Neural cell (in vitro differentiated cells): Measurements from ENCODE around the gene FN1. TPM values are rescaled to one million over a fixed set of nuclear protein-coding genes. Genes with fewer than 3 reads are reported as not detected.
"Not testable (repeated sequence)": the region's sequence is repeated elsewhere in the genome, so short reads cannot be mapped to it uniquely, and the experiment has no call there.

ENCODE experiments used
- H2AFZ ChIP-seq: fragments of 200-600, 300-800 bp; sonication (generic), shearing (Covaris generic); 2 replicates; pipeline ENCODE4 v1.6.0; 2014; ENCODE audit warnings: low read depth, mild to moderate bottlenecking, antibody characterized with exemption, low read length, moderate library complexity
- H3F3A ChIP-seq: fragments of 200-600 bp; shearing (Covaris generic); 2 replicates; pipeline ENCODE4 v1.6.1; 2016; ENCODE audit warnings: mild to moderate bottlenecking, moderate library complexity, mixed read lengths, antibody characterized with exemption, low read length; ENCODE audit not compliant: insufficient read depth, poor library complexity, severe bottlenecking
- H3K27ac ChIP-seq: fragments of 200-600, 300-800 bp; sonication (generic), shearing (Covaris generic); 2 replicates; pipeline ENCODE4 v1.5.1; 2014; ENCODE audit warnings: mild to moderate bottlenecking, low read length, moderate library complexity
- H3K27me3 ChIP-seq: fragments of 300-800, 200-600 bp; sonication (generic), shearing (Covaris generic); 2 replicates; pipeline ENCODE4 v1.6.0; 2014; ENCODE audit warnings: mild to moderate bottlenecking, low read depth, low read length, moderate library complexity; ENCODE audit not compliant: insufficient read depth
- H3K36me3 ChIP-seq: fragments of 300-800, 200-600 bp; sonication (generic), shearing (Covaris generic); 2 replicates; pipeline ENCODE4 v1.5.1; 2014; ENCODE audit warnings: mild to moderate bottlenecking, antibody characterized with exemption, low read length, moderate library complexity; ENCODE audit not compliant: insufficient read depth
- H3K4me2 ChIP-seq: fragments of 300-800, 200-600 bp; sonication (generic), shearing (Covaris generic); 2 replicates; pipeline ENCODE4 v1.6.0; 2014; ENCODE audit warnings: mild to moderate bottlenecking, low read length
- H3K4me3 ChIP-seq: fragments of 300-800, 200-600 bp; sonication (generic), shearing (Covaris generic); 2 replicates; pipeline ENCODE4 v1.5.1; 2014; ENCODE audit warnings: mild to moderate bottlenecking, low read length, moderate library complexity
- H3K79me2 ChIP-seq: fragments of 200-600 bp; shearing (Covaris generic); replicated peaks from 2 replicates; pipeline ENCODE4 v1.6.0; 2014; ENCODE audit warnings: mild to moderate bottlenecking, low read length, moderate library complexity; ENCODE audit not compliant: insufficient read depth
- H3K9ac ChIP-seq: fragments of 300-800, 200-600 bp; sonication (generic), shearing (Covaris generic); 2 replicates; pipeline ENCODE4 v1.6.1; 2016; ENCODE audit warnings: mild to moderate bottlenecking, low read length, mixed read lengths
- H3K9me2 ChIP-seq: fragments of 200-600 bp; shearing (Covaris generic); 2 replicates; pipeline ENCODE4 v1.6.1; 2016; ENCODE audit warnings: mild to moderate bottlenecking, low read length, mixed read lengths; ENCODE audit not compliant: insufficient read depth
- H3K9me3 ChIP-seq: fragments of 200-600, 300-800 bp; sonication (generic), shearing (Covaris generic); 2 replicates; pipeline ENCODE4 v1.6.1; 2016; ENCODE audit warnings: mild to moderate bottlenecking, mixed run types, low read length, moderate library complexity, mixed read lengths
- H4K20me1 ChIP-seq: fragments of 200-600 bp; shearing (Covaris generic); 2 replicates; pipeline ENCODE4 v1.6.1; 2016; ENCODE audit warnings: mild to moderate bottlenecking, mixed run types; ENCODE audit not compliant: insufficient read depth
- EP300 ChIP-seq: fragments of 450-650 bp; conservative IDR thresholded peaks from 2 replicates; pipeline ENCODE4 v1.6.1; 2014; ENCODE audit warnings: antibody characterized with exemption, mild to moderate bottlenecking, moderate library complexity; ENCODE audit not compliant: poor library complexity, severe bottlenecking
- EZH2 ChIP-seq: fragments of 200-600, 300-800 bp; shearing (Covaris generic), sonication (generic); IDR thresholded peaks from 2 replicates; pipeline ENCODE4 v1.6.1; 2014; ENCODE audit warnings: antibody characterized with exemption, low read length, borderline replicate concordance, mild to moderate bottlenecking; ENCODE audit not compliant: insufficient read depth, poor library complexity, severe bottlenecking
- MXI1 ChIP-seq: fragments of 450-650 bp; conservative IDR thresholded peaks from 2 replicates; pipeline ENCODE4 v1.6.1; 2014; ENCODE audit warnings: antibody characterized with exemption, mild to moderate bottlenecking; ENCODE audit not compliant: poor library complexity, severe bottlenecking
- POLR2AphosphoS5 ChIP-seq: IDR thresholded peaks from 2 replicates; pipeline ENCODE4 v1.6.1; 2012
- RAD21 ChIP-seq: fragments of 450-650 bp; conservative IDR thresholded peaks from 2 replicates; pipeline ENCODE4 v1.6.1; 2014; ENCODE audit warnings: antibody characterized with exemption, mild to moderate bottlenecking, moderate library complexity
- SMC3 ChIP-seq: fragments of 450-650 bp; conservative IDR thresholded peaks from 2 replicates; pipeline ENCODE4 v1.6.1; 2014; ENCODE audit warnings: antibody characterized with exemption, mild to moderate bottlenecking, moderate library complexity; ENCODE audit not compliant: poor library complexity
- TAF1 ChIP-seq: IDR thresholded peaks from 2 replicates; pipeline ENCODE4 v1.6.1; 2012; ENCODE audit warnings: low read depth
- polyA plus RNA-seq: library from polyadenylated mRNA; depleted of rRNA; stranded (reverse); fragments of >200 nt; gene quantifications from 2 replicates; pipeline ENCODE4 v1.2.3, GENCODE V29; 2014
- TF ChIP-seq, protein P1 (sequence below): IDR thresholded peaks from 2 replicates; pipeline ENCODE4 v1.6.1; 2012; ENCODE audit warnings: borderline replicate concordance
- TF ChIP-seq, protein P2 (sequence below): fragments of 450-650 bp; IDR thresholded peaks from 2 replicates; pipeline ENCODE4 v1.5.1; 2014; ENCODE audit warnings: antibody characterized with exemption, mild to moderate bottlenecking, moderate library complexity; ENCODE audit not compliant: poor library complexity, severe bottlenecking

FN1 gene
- polyA plus RNA-seq, 1 donor from 2014 or later: 0.93 TPM

DNA sequence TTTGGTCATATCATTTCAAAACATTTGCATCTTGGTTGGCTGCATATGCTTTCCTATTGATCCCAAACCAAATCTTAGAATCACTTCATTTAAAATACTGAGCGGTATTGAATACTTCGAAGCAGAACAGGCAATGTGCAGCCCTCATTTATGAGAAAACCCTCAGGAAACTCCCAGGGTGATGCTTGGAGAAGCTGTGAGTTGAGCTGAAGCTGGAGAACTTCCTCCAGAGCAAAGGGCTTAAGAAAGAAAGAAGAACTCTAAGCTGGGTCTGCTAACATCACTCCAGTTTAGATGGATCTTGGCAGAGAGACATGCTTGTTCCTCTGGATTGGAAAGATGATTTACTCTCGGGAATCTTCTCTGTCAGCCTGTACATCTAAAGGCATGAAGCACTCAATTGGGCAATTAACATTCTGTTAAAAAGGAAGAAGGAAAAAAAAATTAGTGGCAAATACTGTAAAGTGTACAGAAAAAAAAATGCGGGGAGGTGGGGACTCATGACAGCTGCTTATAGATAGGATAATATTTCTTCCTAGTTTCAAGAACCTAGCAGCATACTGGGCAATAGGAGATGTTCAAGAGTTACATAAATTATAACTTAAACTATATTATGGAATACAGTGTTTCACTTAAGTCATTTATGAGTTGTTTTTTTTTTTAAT lies 74.5 kb downstream of the FN1 start:
- no peaks in the 10 kb centered on the region for H3K9me2 ChIP-seq
- H3K9me3 ChIP-seq: no peaks in the 10 kb centered on the region
- H3K36me3 ChIP-seq: no peaks in the 10 kb centered on the region
- H3K4me3 ChIP-seq: no peak overlapping the region
- no peak overlapping the region for H2AFZ ChIP-seq
- no peaks in the 10 kb centered on the region for H3F3A ChIP-seq
- no peaks in the 10 kb centered on the region for H3K27me3 ChIP-seq
- H3K4me2 ChIP-seq: no peak overlapping the region
- no peaks in the 10 kb centered on the region for H3K79me2 ChIP-seq
- H4K20me1 ChIP-seq: no peaks in the 10 kb centered on the region
- H3K27ac ChIP-seq: no peak overlapping the region
- H3K9ac ChIP-seq: no peak overlapping the region
- TF ChIP-seq EZH2 (no peak), TAF1 (no peak), EP300 (no peak), MXI1 (no peak), POLR2AphosphoS5 (no peak), RAD21 (no peak), SMC3 (no peak)
- TF ChIP-seq, protein P1, sequence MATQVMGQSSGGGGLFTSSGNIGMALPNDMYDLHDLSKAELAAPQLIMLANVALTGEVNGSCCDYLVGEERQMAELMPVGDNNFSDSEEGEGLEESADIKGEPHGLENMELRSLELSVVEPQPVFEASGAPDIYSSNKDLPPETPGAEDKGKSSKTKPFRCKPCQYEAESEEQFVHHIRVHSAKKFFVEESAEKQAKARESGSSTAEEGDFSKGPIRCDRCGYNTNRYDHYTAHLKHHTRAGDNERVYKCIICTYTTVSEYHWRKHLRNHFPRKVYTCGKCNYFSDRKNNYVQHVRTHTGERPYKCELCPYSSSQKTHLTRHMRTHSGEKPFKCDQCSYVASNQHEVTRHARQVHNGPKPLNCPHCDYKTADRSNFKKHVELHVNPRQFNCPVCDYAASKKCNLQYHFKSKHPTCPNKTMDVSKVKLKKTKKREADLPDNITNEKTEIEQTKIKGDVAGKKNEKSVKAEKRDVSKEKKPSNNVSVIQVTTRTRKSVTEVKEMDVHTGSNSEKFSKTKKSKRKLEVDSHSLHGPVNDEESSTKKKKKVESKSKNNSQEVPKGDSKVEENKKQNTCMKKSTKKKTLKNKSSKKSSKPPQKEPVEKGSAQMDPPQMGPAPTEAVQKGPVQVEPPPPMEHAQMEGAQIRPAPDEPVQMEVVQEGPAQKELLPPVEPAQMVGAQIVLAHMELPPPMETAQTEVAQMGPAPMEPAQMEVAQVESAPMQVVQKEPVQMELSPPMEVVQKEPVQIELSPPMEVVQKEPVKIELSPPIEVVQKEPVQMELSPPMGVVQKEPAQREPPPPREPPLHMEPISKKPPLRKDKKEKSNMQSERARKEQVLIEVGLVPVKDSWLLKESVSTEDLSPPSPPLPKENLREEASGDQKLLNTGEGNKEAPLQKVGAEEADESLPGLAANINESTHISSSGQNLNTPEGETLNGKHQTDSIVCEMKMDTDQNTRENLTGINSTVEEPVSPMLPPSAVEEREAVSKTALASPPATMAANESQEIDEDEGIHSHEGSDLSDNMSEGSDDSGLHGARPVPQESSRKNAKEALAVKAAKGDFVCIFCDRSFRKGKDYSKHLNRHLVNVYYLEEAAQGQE: no peak
- TF ChIP-seq, protein P2, sequence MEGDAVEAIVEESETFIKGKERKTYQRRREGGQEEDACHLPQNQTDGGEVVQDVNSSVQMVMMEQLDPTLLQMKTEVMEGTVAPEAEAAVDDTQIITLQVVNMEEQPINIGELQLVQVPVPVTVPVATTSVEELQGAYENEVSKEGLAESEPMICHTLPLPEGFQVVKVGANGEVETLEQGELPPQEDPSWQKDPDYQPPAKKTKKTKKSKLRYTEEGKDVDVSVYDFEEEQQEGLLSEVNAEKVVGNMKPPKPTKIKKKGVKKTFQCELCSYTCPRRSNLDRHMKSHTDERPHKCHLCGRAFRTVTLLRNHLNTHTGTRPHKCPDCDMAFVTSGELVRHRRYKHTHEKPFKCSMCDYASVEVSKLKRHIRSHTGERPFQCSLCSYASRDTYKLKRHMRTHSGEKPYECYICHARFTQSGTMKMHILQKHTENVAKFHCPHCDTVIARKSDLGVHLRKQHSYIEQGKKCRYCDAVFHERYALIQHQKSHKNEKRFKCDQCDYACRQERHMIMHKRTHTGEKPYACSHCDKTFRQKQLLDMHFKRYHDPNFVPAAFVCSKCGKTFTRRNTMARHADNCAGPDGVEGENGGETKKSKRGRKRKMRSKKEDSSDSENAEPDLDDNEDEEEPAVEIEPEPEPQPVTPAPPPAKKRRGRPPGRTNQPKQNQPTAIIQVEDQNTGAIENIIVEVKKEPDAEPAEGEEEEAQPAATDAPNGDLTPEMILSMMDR: no peak

DNA sequence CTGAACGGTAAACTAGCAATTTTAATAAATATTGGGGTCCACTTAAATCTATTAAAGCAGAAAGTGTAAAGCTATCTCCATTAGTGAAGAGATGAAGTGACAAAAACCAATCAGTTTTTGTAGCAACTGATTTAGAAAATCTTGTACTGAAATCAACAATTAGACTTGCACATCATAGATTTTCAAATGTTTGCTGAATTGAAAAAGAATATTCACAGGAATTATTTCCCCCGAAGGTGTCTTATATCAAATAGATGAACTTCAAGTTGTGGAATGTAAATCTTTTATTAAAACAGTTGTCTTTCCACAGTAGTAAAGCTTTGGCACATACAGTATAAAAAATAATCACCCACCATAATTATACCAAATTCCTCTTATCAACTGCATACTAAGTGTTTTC lies 75.3 kb downstream of the FN1 start:
- Histone ChIP-seq H3K9me2 (no peaks in the 10 kb centered on the region), H3K4me2 (no peak overlapping the region), H3K36me3 (no peaks in the 10 kb centered on the region), H3F3A (no peaks in the 10 kb centered on the region), H3K9me3 (no peaks in the 10 kb centered on the region), H2AFZ (no peak overlapping the region), H3K9ac (no peak overlapping the region), H3K79me2 (no peaks in the 10 kb centered on the region), H3K27me3 (no peaks in the 10 kb centered on the region), H3K27ac (no peak overlapping the region), H4K20me1 (no peaks in the 10 kb centered on the region), H3K4me3 (no peak overlapping the region)
- no peak for TF ChIP-seq RAD21
- TF ChIP-seq, protein P1: no peak
- TF ChIP-seq, protein P2: no peak
- TF ChIP-seq EZH2: no peak
- no peak for TF ChIP-seq SMC3
- TF ChIP-seq EP300: no peak
- TF ChIP-seq TAF1: no peak

DNA sequence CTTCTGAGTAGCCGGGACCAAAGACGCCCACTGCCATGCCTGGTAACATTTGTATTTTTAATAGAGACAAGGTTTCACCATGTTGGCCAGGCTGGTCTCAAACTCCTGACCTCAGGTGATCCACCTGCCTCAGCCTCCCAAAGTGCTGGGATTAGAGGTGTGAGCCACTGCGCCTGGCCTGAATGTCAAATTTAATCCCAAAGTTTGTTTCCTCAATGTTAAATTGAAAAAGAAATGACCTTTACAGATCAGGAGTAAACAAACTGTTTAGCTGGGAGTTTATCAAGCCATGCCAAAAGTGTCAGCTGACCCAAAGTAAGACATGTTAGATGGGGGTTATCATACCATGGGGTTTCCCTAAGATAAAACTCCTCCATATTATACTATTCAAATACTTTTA lies 75.8 kb downstream of the FN1 start:
- not testable (repeated sequence) for H4K20me1 ChIP-seq, H3K9me2 ChIP-seq, H3K4me3 ChIP-seq, H3K27ac ChIP-seq, H2AFZ ChIP-seq, H3K9me3 ChIP-seq, H3K36me3 ChIP-seq, H3K27me3 ChIP-seq, H3K9ac ChIP-seq, H3K79me2 ChIP-seq, H3F3A ChIP-seq, H3K4me2 ChIP-seq
